NOMO-1 treated with DMSO at 0.1 percent for 48 hours (cell line): ENCODE data around the gene ACER3.
A peak's percentile ranks its signal among the peaks of the same experiment; 100 is the strongest.
"Not testable (repeated sequence)": the region's sequence is repeated elsewhere in the genome, so short reads cannot be mapped to it uniquely, and the experiment has no call there.

Experiments
- DNase-seq: peaks from one replicate; lab custom pipeline; 2025; ENCODE audit not compliant: unreplicated experiment; lab: John Stamatoyannopoulos, UW

The ACER3 gene

GRCh38 chr11:77056814-77057402, 196.2 kb downstream of the ACER3 start:
- no peak for DNase-seq

DNA sequence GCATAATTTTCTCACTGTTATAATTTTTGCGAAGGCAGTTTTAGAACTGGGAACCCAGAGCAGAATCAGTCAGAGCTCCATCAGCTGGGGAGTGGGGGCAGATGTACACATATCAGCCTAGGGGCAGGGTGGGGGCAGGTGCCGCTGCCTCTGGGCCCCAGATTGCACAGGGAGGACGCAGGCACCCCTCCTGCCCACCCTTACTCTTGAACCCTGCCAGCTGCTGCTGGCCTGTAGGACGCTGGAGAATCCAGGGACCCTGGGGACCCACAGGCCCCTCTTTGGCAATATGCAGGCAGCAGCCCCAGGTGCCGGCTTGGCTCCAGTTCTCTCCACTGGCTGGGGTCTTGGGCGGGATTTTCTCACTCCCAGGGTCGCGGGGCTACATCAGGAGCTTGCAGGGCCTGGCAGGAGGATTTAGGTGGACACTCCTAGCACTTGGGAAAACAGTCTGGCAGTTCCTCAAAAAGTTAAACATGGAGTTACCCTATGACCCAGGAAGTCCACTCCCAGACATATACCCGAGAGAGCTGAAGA, 197.3 kb downstream of the ACER3 start:
- DNase-seq, result no peak

GRCh38 chr11:77058900-77059299, 198.2 kb downstream of the ACER3 start:
- DNase-seq, result no peak

GRCh38 chr11:77059806-77060205, 199.1 kb downstream of the ACER3 start:
- no peak for DNase-seq

GRCh38 chr11:77060234-77060633, 199.5 kb downstream of the ACER3 start:
- DNase-seq, result no peak

- DNase-seq, result not testable (repeated sequence)
Observed at GRCh38 chr11:77061258-77061657, 200.5 kb downstream of the ACER3 start.

DNA sequence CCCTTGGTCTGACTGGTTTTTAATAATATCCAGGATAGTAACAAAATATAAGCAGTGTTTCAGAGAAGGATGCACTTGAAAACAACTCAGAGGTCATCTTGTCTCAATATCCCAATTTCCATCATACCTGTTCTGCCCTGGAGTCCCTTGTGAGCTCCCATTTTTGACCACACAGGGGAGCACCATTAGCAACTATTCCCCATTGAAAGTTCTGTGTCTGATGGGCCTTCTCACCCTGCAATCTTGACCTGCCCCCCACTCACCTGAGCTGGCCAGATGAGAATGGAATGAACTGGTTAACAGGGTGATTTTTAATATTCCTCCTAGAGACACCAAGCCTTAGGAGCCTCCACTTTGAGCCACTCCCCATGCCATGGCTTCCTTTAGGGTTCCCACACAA, 202.2 kb downstream of the ACER3 start:
- DNase-seq, result no peak

DNA sequence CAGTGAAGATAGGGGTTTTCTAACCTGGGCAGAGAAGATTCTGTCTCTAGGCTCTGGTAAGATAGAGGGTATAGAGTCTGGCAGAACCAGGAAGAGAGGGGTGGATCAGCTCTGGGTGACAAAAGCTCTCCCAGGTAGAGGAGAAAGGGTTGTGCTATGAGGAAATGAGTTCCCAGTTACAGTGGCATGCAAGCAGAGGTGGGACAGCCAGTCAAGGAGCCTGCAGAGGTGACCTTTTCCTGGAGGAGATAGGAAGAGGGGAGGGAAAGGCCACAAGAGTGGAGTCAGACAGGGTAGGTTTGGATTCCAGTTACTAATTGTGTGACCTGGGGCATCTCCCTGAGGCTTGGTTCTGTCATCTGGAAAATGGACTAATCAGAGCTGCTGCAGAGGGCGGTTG, 202.7 kb downstream of the ACER3 start:
- no peak for DNase-seq

DNA sequence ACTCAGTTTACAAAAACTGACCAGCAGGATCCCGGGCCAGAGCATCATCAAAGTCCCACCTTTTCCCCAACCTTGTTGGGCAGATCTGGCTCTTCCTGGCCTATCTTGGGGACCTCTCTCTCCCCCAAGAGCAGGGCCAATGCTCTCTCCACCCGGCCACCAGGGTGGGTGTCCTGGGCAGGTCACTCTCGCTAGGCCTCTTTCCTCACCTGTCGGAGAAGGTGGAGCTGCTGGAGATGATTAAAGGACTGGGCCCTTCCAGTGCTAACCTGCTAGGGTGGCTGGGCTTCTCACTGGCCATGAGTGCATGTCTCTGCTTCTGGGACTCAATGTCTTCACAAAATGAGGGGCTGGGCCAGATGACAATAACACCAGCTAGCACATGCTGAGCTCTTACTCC, 203.1 kb downstream of the ACER3 start:
- DNase-seq, result no peak

DNA sequence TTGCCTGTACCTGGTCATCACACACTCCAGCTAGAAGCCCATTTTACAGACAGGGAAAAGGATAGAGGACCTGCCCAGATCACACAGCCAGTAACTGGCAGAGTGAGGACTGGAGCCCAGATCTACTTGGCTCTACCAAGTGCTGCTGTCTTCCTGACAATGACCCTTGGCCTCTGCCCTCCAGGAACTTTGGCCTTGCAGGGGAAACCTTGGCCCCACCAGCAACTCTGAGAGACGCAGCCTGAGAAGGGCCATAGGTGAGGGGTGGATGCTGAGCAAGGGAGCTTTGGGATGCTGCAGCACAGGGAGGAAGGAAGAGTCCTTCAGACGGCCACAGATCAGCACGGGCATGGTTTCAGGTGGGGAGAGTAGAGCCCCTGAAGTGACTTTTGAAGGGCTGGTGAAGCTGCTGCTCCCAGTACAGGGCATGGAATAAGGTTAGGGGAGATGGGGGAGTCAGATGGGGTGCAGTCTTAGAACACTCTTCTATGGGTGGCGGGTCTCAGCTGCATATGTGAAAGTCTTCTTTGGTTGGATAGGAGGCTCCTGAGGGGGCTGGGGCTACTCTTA, 204.0 kb downstream of the ACER3 start:
- no peak for DNase-seq

- DNase-seq, result no peak
Observed at GRCh38 chr11:77065878-77066228, 205.1 kb downstream of the ACER3 start.

DNA sequence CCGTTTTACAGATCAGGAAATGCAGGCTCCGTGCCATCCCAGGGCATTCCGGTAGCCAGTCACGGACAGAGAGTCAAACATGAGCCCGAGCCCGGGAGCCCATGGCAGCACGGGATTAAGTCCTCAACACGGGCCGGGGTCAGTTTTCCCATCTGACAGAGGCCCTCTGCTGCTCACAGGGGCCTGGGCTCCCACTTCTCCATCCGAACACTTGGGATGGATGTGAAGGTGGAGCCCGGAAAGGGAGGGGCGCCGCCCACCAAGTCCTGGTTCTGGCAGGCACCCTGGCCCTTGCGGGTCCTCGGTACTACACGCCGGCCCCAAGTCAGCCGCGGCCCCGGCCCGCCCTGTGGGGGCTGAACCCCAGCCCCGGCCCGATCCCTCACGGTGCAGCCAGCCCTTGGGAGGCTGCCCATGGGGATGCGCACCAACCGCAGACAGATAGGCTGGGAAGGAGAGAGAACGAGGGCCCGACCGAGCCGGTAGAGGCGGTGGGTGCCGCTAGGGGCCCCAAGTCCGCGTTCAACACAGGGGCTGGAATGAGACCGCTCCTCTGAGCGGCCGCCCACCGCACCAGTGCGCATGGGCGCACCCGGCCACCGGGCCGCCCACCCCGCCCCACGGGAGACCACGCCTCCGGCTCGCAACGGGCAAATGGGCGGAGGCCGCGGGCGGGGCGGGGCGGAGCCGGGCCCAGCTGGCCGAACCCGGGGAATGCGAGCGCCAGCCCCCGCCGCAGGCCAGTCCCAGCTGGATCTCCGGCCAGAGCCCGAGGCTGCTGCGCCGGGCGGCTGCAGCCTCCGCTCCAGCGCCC, 205.7 kb downstream of the ACER3 start, which contains the start of gene CAPN5:
CAPN5 (plus strand) TSS at position 743 of the 814 bp plus-strand sequence. CDS start 17,916 bp downstream, outside the sequence.
- peak; percentile 68 for DNase-seq

GRCh38 chr11:77067861-77068443, 207.2 kb downstream of the ACER3 start:
- no peak for DNase-seq

DNA sequence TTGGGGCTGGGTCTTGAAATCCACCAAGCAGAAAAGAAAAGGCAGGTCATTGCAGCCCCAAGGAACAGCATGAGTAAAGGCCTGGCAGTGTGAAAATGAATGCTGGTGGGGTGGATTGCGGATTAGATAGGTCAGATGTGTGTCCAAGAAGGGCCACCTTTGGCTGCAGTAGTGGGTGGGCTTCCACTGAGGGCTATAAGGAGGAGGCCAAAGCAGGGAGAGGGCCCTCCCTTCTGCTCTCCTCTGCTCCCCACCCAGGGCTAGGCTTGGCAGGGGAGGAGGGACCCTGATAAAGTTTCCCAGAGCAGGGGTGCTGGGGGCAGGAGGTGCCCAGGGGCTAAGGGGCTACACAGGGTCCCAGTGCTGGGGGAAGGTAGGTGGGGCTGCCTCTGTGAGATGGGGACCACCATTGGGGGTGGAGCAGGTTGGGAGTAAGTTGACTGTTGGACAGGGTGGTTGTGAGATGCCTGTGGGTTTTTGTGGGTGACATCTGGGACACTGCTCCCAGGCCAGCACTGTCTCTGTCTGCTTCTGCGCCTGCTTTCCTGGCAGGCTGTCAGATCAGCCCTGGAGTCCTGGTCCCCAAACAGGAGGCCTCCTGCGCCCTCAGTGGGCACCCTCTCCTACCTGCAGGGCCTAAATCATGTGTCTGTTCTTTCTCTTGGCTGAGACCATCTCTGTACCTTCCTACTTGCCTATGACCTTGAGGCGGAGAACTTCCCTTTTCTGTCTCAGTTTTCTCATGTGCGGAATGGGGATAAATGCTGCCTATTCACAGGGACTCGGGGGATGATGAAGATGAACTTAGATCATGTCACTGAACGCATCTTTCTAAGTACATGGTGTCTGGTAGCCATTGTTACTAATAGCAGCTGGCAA, 208.0 kb downstream of the ACER3 start:
- DNase-seq, result no peak

GRCh38 chr11:77069336-77069968, 208.7 kb downstream of the ACER3 start:
- no peak for DNase-seq

- DNase-seq, result no peak
Observed at GRCh38 chr11:77069969-77070582, 209.4 kb downstream of the ACER3 start.

DNA sequence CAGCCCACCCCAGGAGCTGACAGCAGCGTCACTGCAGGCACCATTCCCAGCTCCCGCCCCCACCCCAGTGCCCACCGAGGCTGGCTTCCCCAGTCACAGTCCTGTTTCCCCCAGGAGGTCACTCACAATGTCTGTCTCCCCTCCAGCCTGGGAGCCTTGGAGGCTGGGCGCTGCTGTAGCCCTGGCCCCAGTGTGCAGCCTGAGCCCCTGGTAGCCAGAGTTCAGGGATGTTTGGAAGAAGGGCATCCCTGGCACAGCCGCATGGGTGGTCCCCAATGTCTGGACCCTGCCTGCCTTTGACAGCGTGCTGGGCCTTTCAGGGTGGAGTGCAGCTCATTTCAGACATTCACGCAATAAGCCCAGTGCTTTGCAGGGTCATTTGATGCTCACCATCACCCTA, 210.4 kb downstream of the ACER3 start:
- no peak for DNase-seq

DNA sequence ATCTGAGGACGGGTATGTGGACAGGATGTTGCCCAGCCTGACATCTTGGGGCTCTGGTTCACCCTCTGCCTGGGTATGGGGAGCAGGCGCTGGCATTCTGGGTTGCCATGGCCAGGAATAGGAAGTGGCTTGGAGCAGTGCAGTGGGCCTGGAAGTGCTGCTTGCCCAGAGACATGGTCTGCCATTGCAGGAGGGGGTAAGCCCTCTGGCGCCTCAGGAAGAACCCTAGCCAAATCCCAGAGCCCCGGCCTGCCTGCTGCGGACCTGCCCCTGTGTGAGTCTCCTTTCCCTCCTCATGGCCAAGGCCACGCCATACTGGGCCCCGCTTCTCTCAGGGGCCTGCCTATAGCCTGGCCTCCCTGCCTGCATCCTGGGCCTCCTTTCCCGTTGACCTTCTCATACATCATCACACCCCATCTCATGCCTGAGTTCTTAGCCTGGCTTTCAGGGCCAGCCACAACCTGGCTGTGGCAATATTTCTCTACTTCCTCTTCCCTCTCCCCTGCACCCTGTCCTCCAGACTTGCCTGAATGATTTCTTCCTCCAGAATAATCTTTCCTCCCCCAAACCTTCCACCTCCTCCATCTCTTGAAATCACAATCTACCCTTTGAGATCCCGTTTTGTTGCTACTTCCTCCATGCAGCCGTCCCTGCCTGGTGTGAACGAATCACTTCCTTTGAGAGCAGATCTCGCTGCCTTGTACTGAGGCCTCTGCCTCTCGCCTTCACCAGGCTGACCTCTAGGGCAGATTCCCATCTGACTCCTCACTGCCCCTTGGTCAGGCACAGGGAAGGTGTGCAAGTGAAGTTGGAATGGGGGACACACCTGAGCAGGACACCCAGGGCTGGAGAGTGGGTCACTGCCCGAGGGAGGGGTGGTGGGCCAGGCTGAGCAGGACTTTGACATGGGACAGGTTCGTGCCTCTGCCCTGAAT, 211.2 kb downstream of the ACER3 start:
- DNase-seq, result peak; percentile 54

- DNase-seq, result no peak
Observed at GRCh38 chr11:77072851-77073327, 212.2 kb downstream of the ACER3 start.
